Measurements from ENCODE around the gene ABCA1.

ABCA1 gene

GRCh38 chr9:104860263-104860662 is 67.7 kb downstream of the ABCA1 start:
- H3K23ac ChIP-seq (ENCODE audit: low read depth, low read length, poor library complexity), result no peak overlapping the region
- no peak overlapping the region for H2AK5ac ChIP-seq (ENCODE audit: low read depth, low read length)
- no peak overlapping the region for H3K4ac ChIP-seq (ENCODE audit: low read length)
- no peak overlapping the region for H4K8ac ChIP-seq (ENCODE audit: low read depth, low read length)
- peaks cover 0 to 5% of the 10 kb centered on the region in 2 donors for H3K4me1 ChIP-seq (ENCODE audit: control insufficient read depth in 2 of 2, insufficient read depth in 1 of 2, low read depth in 1 of 2, low read length in 2 of 2)
- H3K79me1 ChIP-seq (ENCODE audit: low read depth, low read length), result no peaks in the 10 kb centered on the region
- no peak overlapping the region for H3K9ac ChIP-seq (ENCODE audit: low read depth, low read length, poor library complexity)
- no peak overlapping the region for H3K27ac ChIP-seq (replicated peaks; ENCODE audit: low read length)
- H3K36me3 ChIP-seq (replicated peaks in 1 of 2; ENCODE audit: control insufficient read depth in 2 of 2, insufficient read depth in 2 of 2, low read length in 2 of 2), result peaks cover 9 to 64% of the 10 kb centered on the region in 2 donors
- no peak overlapping the region for H2AFZ ChIP-seq (ENCODE audit: low read length)
- no peaks in the 10 kb centered on the region for H3K9me3 ChIP-seq (replicated peaks in 1 of 2; ENCODE audit: control insufficient read depth in 2 of 2, insufficient read depth in 1 of 2, low read depth in 1 of 2, low read length in 2 of 2)
- no peaks in the 10 kb centered on the region for H3K27me3 ChIP-seq (ENCODE audit: control insufficient read depth in 3 of 3, insufficient read depth in 3 of 3, low read depth in 1 of 3, low read length in 3 of 3)
- H2BK12ac ChIP-seq (ENCODE audit: low read length), result no peak overlapping the region
- H4K91ac ChIP-seq (ENCODE audit: low read depth, low read length, poor library complexity), result no peak overlapping the region
- H2BK5ac ChIP-seq (ENCODE audit: low read length), result no peak overlapping the region
- no CpG with 5 or more reads among the region's 2 CpGs for WGBS, 2 donors (ENCODE audit: extremely low coverage in 2 of 2, insufficient read length in 2 of 2, insufficient replicate concordance in 1 of 2)
- no peak for DNase-seq (ENCODE audit: low spot score)
- no peak overlapping the region for H3K14ac ChIP-seq (ENCODE audit: low read length)
- no peak overlapping the region for H3K18ac ChIP-seq (ENCODE audit: low read length)
- H3K4me2 ChIP-seq (ENCODE audit: insufficient read depth, low read length, poor library complexity, severe bottlenecking), result no peak overlapping the region
- no peak overlapping the region for H2BK120ac ChIP-seq (ENCODE audit: low read depth, low read length)
- no peak overlapping the region for H2BK15ac ChIP-seq (ENCODE audit: low read length)
- H3K4me3 ChIP-seq (ENCODE audit: low read length in 2 of 2), result no peak overlapping the region

DNA sequence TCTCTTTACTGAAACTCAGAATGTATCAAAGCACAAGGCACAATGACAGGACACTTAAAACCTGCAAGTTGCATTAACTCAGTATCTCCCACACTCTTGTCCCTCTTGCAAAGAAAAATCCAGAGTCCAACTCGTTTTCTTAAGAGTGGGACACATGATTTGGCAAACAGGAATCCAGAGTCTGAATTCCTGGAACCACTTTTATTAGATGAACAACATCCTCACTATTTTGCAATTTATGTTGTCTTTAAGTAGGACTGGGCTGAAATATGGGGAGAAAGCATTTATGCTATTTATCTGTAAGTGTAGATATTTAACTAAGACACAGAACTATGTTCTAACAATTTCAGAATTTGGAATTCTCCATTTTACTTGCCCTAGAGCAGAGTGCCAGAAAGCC is 69.1 kb downstream of the ABCA1 start:
- no peak overlapping the region for H3K27ac ChIP-seq (replicated peaks; ENCODE audit: low read length)
- no peak overlapping the region for H4K91ac ChIP-seq (ENCODE audit: low read depth, low read length, poor library complexity)
- no peak overlapping the region for H2BK120ac ChIP-seq (ENCODE audit: low read depth, low read length)
- H3K23ac ChIP-seq (ENCODE audit: low read depth, low read length, poor library complexity), result no peak overlapping the region
- H3K36me3 ChIP-seq (replicated peaks in 1 of 2; ENCODE audit: control insufficient read depth in 2 of 2, insufficient read depth in 2 of 2, low read length in 2 of 2), result peaks cover 9 to 78% of the 10 kb centered on the region in 2 donors
- WGBS, 2 donors (ENCODE audit: extremely low coverage in 2 of 2, insufficient read length in 2 of 2, insufficient replicate concordance in 1 of 2), result no CpG with 5 or more reads among the region's 1 CpG
- no peak overlapping the region for H3K18ac ChIP-seq (ENCODE audit: low read length)
- H3K27me3 ChIP-seq (ENCODE audit: control insufficient read depth in 3 of 3, insufficient read depth in 3 of 3, low read depth in 1 of 3, low read length in 3 of 3), result no peaks in the 10 kb centered on the region
- no peaks in the 10 kb centered on the region for H3K9me3 ChIP-seq (replicated peaks in 1 of 2; ENCODE audit: control insufficient read depth in 2 of 2, insufficient read depth in 1 of 2, low read depth in 1 of 2, low read length in 2 of 2)
- no peak overlapping the region for H3K9ac ChIP-seq (ENCODE audit: low read depth, low read length, poor library complexity)
- no peak for DNase-seq (ENCODE audit: low spot score)
- no peaks in the 10 kb centered on the region for H3K79me1 ChIP-seq (ENCODE audit: low read depth, low read length)
- H3K4me2 ChIP-seq (ENCODE audit: insufficient read depth, low read length, poor library complexity, severe bottlenecking), result no peak overlapping the region
- no peak overlapping the region for H3K4me3 ChIP-seq (ENCODE audit: low read length in 2 of 2)
- H3K14ac ChIP-seq (ENCODE audit: low read length), result no peak overlapping the region
- H2AK5ac ChIP-seq (ENCODE audit: low read depth, low read length), result no peak overlapping the region
- no peak overlapping the region for H4K8ac ChIP-seq (ENCODE audit: low read depth, low read length)
- no peak overlapping the region for H2BK15ac ChIP-seq (ENCODE audit: low read length)
- H2AFZ ChIP-seq (ENCODE audit: low read length), result no peak overlapping the region
- peaks cover 0 to 5% of the 10 kb centered on the region in 2 donors for H3K4me1 ChIP-seq (ENCODE audit: control insufficient read depth in 2 of 2, insufficient read depth in 1 of 2, low read depth in 1 of 2, low read length in 2 of 2)
- no peak overlapping the region for H2BK12ac ChIP-seq (ENCODE audit: low read length)
- H2BK5ac ChIP-seq (ENCODE audit: low read length), result no peak overlapping the region
- no peak overlapping the region for H3K4ac ChIP-seq (ENCODE audit: low read length)

DNA sequence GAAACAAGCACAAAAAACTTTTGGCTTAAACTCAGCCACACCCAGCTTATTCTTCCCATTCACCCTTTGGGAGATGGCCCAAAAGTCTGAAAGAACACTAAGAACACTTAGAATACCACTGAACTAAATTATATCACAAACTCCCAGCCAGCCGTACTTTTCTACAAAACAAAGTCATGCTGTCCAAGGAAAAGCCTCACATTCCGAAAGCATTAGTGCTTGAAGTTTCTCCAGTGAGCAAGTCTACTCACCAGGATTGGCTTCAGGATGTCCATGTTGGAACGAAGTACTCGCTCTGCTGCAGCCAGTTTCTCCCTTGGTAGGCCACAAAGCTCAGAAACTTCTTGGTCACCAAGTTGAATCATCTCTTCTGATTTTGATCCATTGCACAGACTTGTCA is 69.7 kb downstream of the ABCA1 start:
- Histone ChIP-seq H3K9ac (ENCODE audit: low read depth, low read length, poor library complexity) (no peak overlapping the region), H3K4me3 (ENCODE audit: low read length in 2 of 2) (no peak overlapping the region), H2AFZ (ENCODE audit: low read length) (no peak overlapping the region), H2BK12ac (ENCODE audit: low read length) (no peak overlapping the region), H3K9me3 (replicated peaks in 1 of 2; ENCODE audit: control insufficient read depth in 2 of 2, insufficient read depth in 1 of 2, low read depth in 1 of 2, low read length in 2 of 2) (no peaks in the 10 kb centered on the region), H3K4ac (ENCODE audit: low read length) (no peak overlapping the region), H2BK5ac (ENCODE audit: low read length) (no peak overlapping the region), H3K18ac (ENCODE audit: low read length) (no peak overlapping the region), H3K14ac (ENCODE audit: low read length) (no peak overlapping the region), H2BK15ac (ENCODE audit: low read length) (no peak overlapping the region), H3K27ac (replicated peaks; ENCODE audit: low read length) (no peak overlapping the region), H3K4me2 (ENCODE audit: insufficient read depth, low read length, poor library complexity, severe bottlenecking) (no peak overlapping the region), H4K91ac (ENCODE audit: low read depth, low read length, poor library complexity) (no peak overlapping the region), H3K27me3 (ENCODE audit: control insufficient read depth in 3 of 3, insufficient read depth in 3 of 3, low read depth in 1 of 3, low read length in 3 of 3) (no peaks in the 10 kb centered on the region), H3K4me1 (ENCODE audit: control insufficient read depth in 2 of 2, insufficient read depth in 1 of 2, low read depth in 1 of 2, low read length in 2 of 2) (peaks cover 0 to 3% of the 10 kb centered on the region in 2 donors), H2AK5ac (ENCODE audit: low read depth, low read length) (no peak overlapping the region), H3K23ac (ENCODE audit: low read depth, low read length, poor library complexity) (no peak overlapping the region), H2BK120ac (ENCODE audit: low read depth, low read length) (no peak overlapping the region), H4K8ac (ENCODE audit: low read depth, low read length) (no peak overlapping the region), H3K79me1 (ENCODE audit: low read depth, low read length) (no peaks in the 10 kb centered on the region), H3K36me3 (replicated peaks in 1 of 2; ENCODE audit: control insufficient read depth in 2 of 2, insufficient read depth in 2 of 2, low read length in 2 of 2) (peaks cover 9 to 84% of the 10 kb centered on the region in 2 donors)
- no CpG with 5 or more reads among the region's 4 CpGs for WGBS, 2 donors (ENCODE audit: extremely low coverage in 2 of 2, insufficient read length in 2 of 2, insufficient replicate concordance in 1 of 2)
- no peak for DNase-seq (ENCODE audit: low spot score)

GRCh38 chr9:104856413-104856941 is 71.5 kb downstream of the ABCA1 start:
- Histone ChIP-seq H2AFZ (ENCODE audit: low read length) (no peak overlapping the region), H3K4me1 (ENCODE audit: control insufficient read depth in 2 of 2, insufficient read depth in 1 of 2, low read depth in 1 of 2, low read length in 2 of 2) (peaks cover 0 to 2% of the 10 kb centered on the region in 2 donors), H2BK15ac (ENCODE audit: low read length) (no peak overlapping the region), H3K27me3 (ENCODE audit: control insufficient read depth in 3 of 3, insufficient read depth in 3 of 3, low read depth in 1 of 3, low read length in 3 of 3) (no peaks in the 10 kb centered on the region), H3K4me3 (ENCODE audit: low read length in 2 of 2) (no peak overlapping the region), H3K79me1 (ENCODE audit: low read depth, low read length) (no peaks in the 10 kb centered on the region), H2BK120ac (ENCODE audit: low read depth, low read length) (no peak overlapping the region), H3K36me3 (replicated peaks in 1 of 2; ENCODE audit: control insufficient read depth in 2 of 2, insufficient read depth in 2 of 2, low read length in 2 of 2) (peaks cover 9 to 87% of the 10 kb centered on the region in 2 donors), H4K8ac (ENCODE audit: low read depth, low read length) (no peak overlapping the region), H2BK12ac (ENCODE audit: low read length) (no peak overlapping the region), H2AK5ac (ENCODE audit: low read depth, low read length) (no peak overlapping the region), H3K27ac (replicated peaks; ENCODE audit: low read length) (no peak overlapping the region), H3K23ac (ENCODE audit: low read depth, low read length, poor library complexity) (no peak overlapping the region), H3K18ac (ENCODE audit: low read length) (no peak overlapping the region), H3K4me2 (ENCODE audit: insufficient read depth, low read length, poor library complexity, severe bottlenecking) (no peak overlapping the region), H3K9ac (ENCODE audit: low read depth, low read length, poor library complexity) (no peak overlapping the region), H3K4ac (ENCODE audit: low read length) (no peak overlapping the region), H3K9me3 (replicated peaks in 1 of 2; ENCODE audit: control insufficient read depth in 2 of 2, insufficient read depth in 1 of 2, low read depth in 1 of 2, low read length in 2 of 2) (no peaks in the 10 kb centered on the region), H4K91ac (ENCODE audit: low read depth, low read length, poor library complexity) (no peak overlapping the region), H2BK5ac (ENCODE audit: low read length) (no peak overlapping the region), H3K14ac (ENCODE audit: low read length) (no peak overlapping the region)
- DNase-seq (ENCODE audit: low spot score), result no peak
- no CpG with 5 or more reads among the region's 5 CpGs for WGBS, 2 donors (ENCODE audit: extremely low coverage in 2 of 2, insufficient read length in 2 of 2, insufficient replicate concordance in 1 of 2)

All from neuronal stem cell (in vitro differentiated cells).